Breast epithelium (tissue), 3 donors: ENCODE data around the gene TARS2.

Source experiments
- POLR2A ChIP-seq: fragments of 450-650 bp; IDR thresholded peaks from one replicate; pipeline ENCODE4 v1.6.1; 2016; ENCODE audit warnings: antibody characterized with exemption, mild to moderate bottlenecking, moderate library complexity
- POLR2AphosphoS5 ChIP-seq, 3 donors: sonication (generic); formaldehyde crosslinking; IDR thresholded peaks; one replicate each; pipeline ENCODE4 v1.6.1; 2017; ENCODE audit warnings: antibody characterized with exemption in 3 of 3

GRCh38 chr1:150548632-150549495 is 61.6 kb downstream of the TARS2 start, which contains the start of gene ADAMTSL4:
- TF ChIP-seq POLR2A (no peak), POLR2AphosphoS5 (IDR thresholded peaks at IDR 0.05) (no peak)
